ENCODE data around the gene IFNA21. TPM values are rescaled to one million over a fixed set of nuclear protein-coding genes. Genes with fewer than 3 reads are reported as not detected.

The IFNA21 gene
- total RNA-seq, 4 donors from 2014 or later, result not detected

DNA sequence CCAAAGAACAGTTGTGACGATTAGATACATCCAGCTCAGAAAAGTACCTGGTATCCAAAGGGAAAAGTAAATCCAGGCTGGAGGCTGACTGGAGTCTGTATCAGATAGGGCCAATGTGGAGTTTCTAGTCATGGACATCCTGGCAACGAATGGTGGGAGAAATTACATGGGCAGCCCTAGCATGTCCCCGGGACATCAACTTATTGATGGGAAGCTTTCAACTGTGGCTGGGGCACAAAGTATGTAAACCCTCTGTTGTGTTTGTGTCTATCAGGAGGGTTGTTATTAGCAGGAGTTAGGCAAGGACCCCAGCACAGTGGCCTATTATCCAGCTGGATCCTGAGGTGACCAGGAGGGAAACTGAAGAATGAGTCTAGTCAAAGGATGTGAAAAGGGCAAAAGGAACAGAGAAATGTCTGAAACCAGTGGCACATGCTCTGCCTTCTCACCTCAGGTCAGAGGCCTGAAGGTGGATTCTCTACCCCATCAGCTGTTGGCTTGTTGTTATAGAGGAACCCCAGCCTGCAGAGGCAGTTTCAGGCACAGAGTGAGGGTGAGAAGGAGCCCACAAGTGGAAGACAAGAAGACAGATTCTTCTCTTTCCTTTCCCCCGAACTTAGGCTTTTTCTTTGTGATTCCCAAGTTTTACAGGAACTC is 44.7 kb downstream of the IFNA21 start:
- TF ChIP-seq, protein P1, sequence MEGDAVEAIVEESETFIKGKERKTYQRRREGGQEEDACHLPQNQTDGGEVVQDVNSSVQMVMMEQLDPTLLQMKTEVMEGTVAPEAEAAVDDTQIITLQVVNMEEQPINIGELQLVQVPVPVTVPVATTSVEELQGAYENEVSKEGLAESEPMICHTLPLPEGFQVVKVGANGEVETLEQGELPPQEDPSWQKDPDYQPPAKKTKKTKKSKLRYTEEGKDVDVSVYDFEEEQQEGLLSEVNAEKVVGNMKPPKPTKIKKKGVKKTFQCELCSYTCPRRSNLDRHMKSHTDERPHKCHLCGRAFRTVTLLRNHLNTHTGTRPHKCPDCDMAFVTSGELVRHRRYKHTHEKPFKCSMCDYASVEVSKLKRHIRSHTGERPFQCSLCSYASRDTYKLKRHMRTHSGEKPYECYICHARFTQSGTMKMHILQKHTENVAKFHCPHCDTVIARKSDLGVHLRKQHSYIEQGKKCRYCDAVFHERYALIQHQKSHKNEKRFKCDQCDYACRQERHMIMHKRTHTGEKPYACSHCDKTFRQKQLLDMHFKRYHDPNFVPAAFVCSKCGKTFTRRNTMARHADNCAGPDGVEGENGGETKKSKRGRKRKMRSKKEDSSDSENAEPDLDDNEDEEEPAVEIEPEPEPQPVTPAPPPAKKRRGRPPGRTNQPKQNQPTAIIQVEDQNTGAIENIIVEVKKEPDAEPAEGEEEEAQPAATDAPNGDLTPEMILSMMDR (IDR thresholded peaks at IDR 0.05), result no peak
- no peak for TF ChIP-seq POLR2A (IDR thresholded peaks at IDR 0.05)
- Histone ChIP-seq H3K27me3 (no peaks in the 10 kb centered on the region), H3K27ac (no peak overlapping the region), H3K36me3 (no peaks in the 10 kb centered on the region), H3K9me3 (no peaks in the 10 kb centered on the region), H3K4me1 (no peaks in the 10 kb centered on the region), H3K4me3 (no peak overlapping the region)
- 77 to 88% methylated on average over 4 of the region's 4 CpGs for WGBS, 2 donors
- no peak for DNase-seq (ENCODE audit: low spot score in 2 of 2)

DNA sequence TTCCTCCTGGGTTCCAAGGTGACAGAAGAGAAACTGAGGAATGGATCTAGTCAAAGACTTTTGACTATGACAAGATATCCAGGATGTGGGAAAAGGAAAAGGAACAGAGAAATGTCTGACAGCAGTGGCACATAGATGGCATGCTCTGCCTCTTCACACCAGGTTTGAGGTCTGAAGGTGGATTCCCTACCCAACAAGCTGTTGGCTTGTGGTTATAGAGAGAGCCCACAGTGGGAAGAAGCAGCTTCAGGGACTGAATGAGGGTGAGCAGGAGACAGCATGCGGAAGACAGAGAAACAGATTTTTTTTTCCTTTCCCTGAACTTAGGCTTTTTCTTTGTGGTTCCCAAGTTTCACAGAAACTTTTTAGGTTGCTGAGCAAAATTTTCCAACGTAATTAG is 45.4 kb downstream of the IFNA21 start:
- no peaks in the 10 kb centered on the region for H3K9me3 ChIP-seq
- no peak overlapping the region for H3K4me3 ChIP-seq
- no peaks in the 10 kb centered on the region for H3K36me3 ChIP-seq
- TF ChIP-seq, protein P1 (IDR thresholded peaks at IDR 0.05), result no peak
- TF ChIP-seq EP300 (IDR thresholded peaks at IDR 0.05) (no peak), POLR2A (IDR thresholded peaks at IDR 0.05) (no peak)
- DNase-seq (ENCODE audit: low spot score in 2 of 2), result no peak
- no peak overlapping the region for H3K27ac ChIP-seq
- 88 to 91% methylated on average over 2 of the region's 2 CpGs for WGBS, 2 donors
- no peaks in the 10 kb centered on the region for H3K4me1 ChIP-seq
- H3K27me3 ChIP-seq, result no peaks in the 10 kb centered on the region

DNA sequence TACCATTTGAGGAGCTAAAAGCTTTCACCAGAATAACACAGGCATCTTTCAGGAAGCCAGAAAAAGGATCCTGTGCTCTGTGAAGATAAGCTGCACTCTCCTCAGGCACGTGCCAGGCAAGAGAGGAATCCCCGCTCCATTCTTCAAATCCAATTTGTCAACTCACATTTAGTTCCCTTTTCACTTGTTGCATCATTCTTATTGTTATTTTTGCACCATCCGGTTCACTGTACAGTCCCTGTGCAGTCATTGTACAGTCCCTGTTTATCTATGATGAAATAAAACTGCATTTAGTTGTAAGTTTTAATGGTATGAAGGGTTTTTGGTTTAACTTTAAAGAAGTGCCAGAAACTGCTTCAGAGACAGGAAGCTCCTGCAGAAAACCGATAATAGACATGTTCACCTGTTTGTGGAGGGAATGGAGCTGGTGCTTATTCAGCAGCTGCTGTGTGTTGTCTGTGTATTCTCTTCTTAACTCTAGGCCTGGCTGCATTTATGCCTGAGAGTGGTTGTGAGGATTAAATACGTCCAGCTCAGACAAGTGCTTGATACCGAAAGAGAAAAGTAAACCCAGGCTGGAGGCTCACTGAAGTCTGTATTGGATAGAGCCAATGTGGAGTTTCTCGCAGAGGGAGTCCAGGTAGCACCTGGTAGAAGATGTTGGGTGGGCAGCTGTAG is 47.2 kb downstream of the IFNA21 start:
- no peak for DNase-seq (ENCODE audit: low spot score in 2 of 2)
- H3K27ac ChIP-seq, result no peak overlapping the region
- H3K27me3 ChIP-seq, result no peaks in the 10 kb centered on the region
- no peaks in the 10 kb centered on the region for H3K36me3 ChIP-seq
- TF ChIP-seq EP300 (IDR thresholded peaks at IDR 0.05), result peak in 1 of 2 donors; percentile 58
- TF ChIP-seq, protein P1 (IDR thresholded peaks at IDR 0.05), result no peak
- H3K4me1 ChIP-seq, result no peaks in the 10 kb centered on the region
- no peaks in the 10 kb centered on the region for H3K9me3 ChIP-seq
- WGBS, 2 donors, result 71 to 74% methylated on average over 7 of the region's 7 CpGs
- no peak overlapping the region for H3K4me3 ChIP-seq

Small RNA genes lying within 50 kb of the gene (small RNA-seq; reads per million reads assigned to genes)
- gene RF00019, result not detected

Other genes starting within 250 kb of the IFNA21 start
- 1 to 10 TPM; 3.3 to 4.4 (median 3.9) TPM for gene HACD4, start 135.0 kb downstream of the IFNA21 start, total RNA-seq
- gene IFNB1, start 88.7 kb downstream of the IFNA21 start, total RNA-seq, result not detected
- gene IFNW1, start 24.8 kb downstream of the IFNA21 start, total RNA-seq, result not detected
- gene IFNA4, start 20.9 kb upstream of the IFNA21 start, total RNA-seq, result not detected
- not detected for gene IFNA7, start 35.5 kb upstream of the IFNA21 start, total RNA-seq
- gene IFNA10, start 40.5 kb upstream of the IFNA21 start, total RNA-seq, result not detected
- gene IFNA16, start 50.7 kb upstream of the IFNA21 start, total RNA-seq, result not detected
- not detected for gene IFNA17, start 61.6 kb upstream of the IFNA21 start, total RNA-seq
- not detected for gene IFNA14, start 73.3 kb upstream of the IFNA21 start, total RNA-seq
- gene IFNA5, start 138.7 kb upstream of the IFNA21 start, total RNA-seq, result under 1 TPM in 1 of 4 donors, not detected in 3; 0.90 TPM
- gene KLHL9, start 168.7 kb upstream of the IFNA21 start, total RNA-seq, result 10 to 100 TPM; 19.8 to 30.2 (median 25.7) TPM
- not detected for gene IFNA6, start 184.2 kb upstream of the IFNA21 start, total RNA-seq
- not detected for gene IFNA13, start 201.4 kb upstream of the IFNA21 start, total RNA-seq
- gene IFNA2, start 218.7 kb upstream of the IFNA21 start, total RNA-seq, result not detected
- gene IFNA8, start 242.5 kb upstream of the IFNA21 start, total RNA-seq, result not detected

Data from tibial nerve (tissue), 4 donors.